Measurements from ENCODE around the gene SNRNP200. TPM values are rescaled to one million over a fixed set of nuclear protein-coding genes. Genes with fewer than 3 reads are reported as not detected.

The SNRNP200 gene
- total RNA-seq, 2 donors from 2014 or later: 90.4 to 127 TPM

- H3K27ac ChIP-seq: no peak overlapping the region
Observed at GRCh38 chr2:96239091-96239490, 66.3 kb downstream of the SNRNP200 start.

DNA sequence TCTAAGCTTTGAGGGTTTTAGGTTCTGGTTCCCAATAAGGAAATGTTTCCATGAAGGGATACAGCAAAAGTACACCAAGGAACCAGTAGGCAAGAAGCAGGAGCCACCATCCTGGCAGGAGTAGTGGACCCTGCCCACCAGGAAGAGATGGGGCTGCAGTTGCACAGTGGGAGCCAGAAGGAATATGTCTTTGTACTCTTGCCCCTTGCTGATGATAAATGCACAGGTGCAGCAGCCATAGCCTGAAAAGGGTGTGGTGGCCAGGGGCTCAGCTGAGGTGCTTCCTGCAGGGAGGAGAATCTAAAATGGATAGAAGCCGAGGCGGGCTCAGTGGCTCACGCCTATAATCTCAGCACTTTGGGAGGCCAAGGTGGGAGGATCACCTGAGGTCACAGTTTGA lies 67.1 kb downstream of the SNRNP200 start:
- Histone ChIP-seq H3K4me3 (no peak overlapping the region), H3K36me3 (no peaks in the 10 kb centered on the region), H3K27me3 (no peaks in the 10 kb centered on the region), H3K27ac (no peak overlapping the region), H3K9ac (ENCODE audit: low read depth in 2 of 2, low read length in 2 of 2) (no peak overlapping the region), H3K9me3 (no peaks in the 10 kb centered on the region), H3K4me1 (no peaks in the 10 kb centered on the region)
- no peak for DNase-seq
- TF ChIP-seq CTCF (IDR thresholded peaks at IDR 0.05): no peak
- intact Hi-C loops (cut with DNase I): no loop called here

More at GRCh38 chr2:96239091-96239490, 66.3 kb downstream of the SNRNP200 start:
- Histone ChIP-seq H3K4me1 (no peaks in the 10 kb centered on the region), H3K4me3 (no peak overlapping the region), H3K27me3 (no peaks in the 10 kb centered on the region), H3K9ac (ENCODE audit: low read depth in 2 of 2, low read length in 2 of 2) (no peak overlapping the region), H3K9me3 (no peaks in the 10 kb centered on the region), H3K36me3 (no peaks in the 10 kb centered on the region)
- no peak for DNase-seq
- no peak for TF ChIP-seq CTCF (IDR thresholded peaks at IDR 0.05)
- intact Hi-C loops (cut with DNase I): no loop called here

- no peaks in the 10 kb centered on the region for H3K9me3 ChIP-seq
- H3K4me3 ChIP-seq: no peak overlapping the region
- DNase-seq: no peak
- no peak overlapping the region for H3K27ac ChIP-seq
- H3K9ac ChIP-seq (ENCODE audit: low read depth in 2 of 2, low read length in 2 of 2): no peak overlapping the region
- no peak for TF ChIP-seq CTCF (IDR thresholded peaks at IDR 0.05)
- H3K27me3 ChIP-seq: no peaks in the 10 kb centered on the region
- no peaks in the 10 kb centered on the region for H3K4me1 ChIP-seq
- no peaks in the 10 kb centered on the region for H3K36me3 ChIP-seq
- intact Hi-C loops (cut with DNase I): no loop called here
Observed at GRCh38 chr2:96236882-96237281, 68.5 kb downstream of the SNRNP200 start.

DNA sequence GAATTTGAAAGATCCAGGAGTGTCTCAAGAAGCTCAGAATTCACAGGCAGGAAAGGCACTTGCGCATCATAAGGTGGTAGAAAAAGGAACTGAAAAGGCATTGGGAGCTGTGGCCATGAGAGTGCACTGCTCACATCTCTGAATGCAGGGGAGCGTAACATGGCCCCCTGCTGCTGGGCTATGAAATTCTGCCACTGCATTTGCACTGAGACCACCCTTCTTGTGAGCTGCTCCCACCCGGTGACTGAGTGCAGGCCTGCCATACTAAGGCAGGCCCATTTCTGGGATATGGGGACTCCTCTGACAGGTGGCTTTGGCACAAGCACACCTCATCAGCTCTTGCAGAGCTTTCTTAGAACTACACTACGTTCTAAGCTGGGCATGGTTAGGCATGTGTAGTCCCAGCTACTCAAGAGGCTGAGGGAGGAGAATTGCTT lies 71.4 kb downstream of the SNRNP200 start:
- H3K4me1 ChIP-seq: no peaks in the 10 kb centered on the region
- intact Hi-C loops (cut with DNase I): no loop called here
- TF ChIP-seq CTCF (IDR thresholded peaks at IDR 0.05): no peak
- no peak for DNase-seq
- H3K36me3 ChIP-seq: no peaks in the 10 kb centered on the region
- H3K9ac ChIP-seq (ENCODE audit: low read depth in 2 of 2, low read length in 2 of 2): no peak overlapping the region
- no peaks in the 10 kb centered on the region for H3K9me3 ChIP-seq
- no peaks in the 10 kb centered on the region for H3K27me3 ChIP-seq
- H3K4me3 ChIP-seq: no peak overlapping the region
- H3K27ac ChIP-seq: no peak overlapping the region

GRCh38 chr2:96233436-96233835 lies 71.9 kb downstream of the SNRNP200 start:
- Histone ChIP-seq H3K9ac (ENCODE audit: low read depth in 2 of 2, low read length in 2 of 2) (no peak overlapping the region), H3K36me3 (no peaks in the 10 kb centered on the region), H3K4me1 (no peaks in the 10 kb centered on the region), H3K27me3 (no peaks in the 10 kb centered on the region), H3K9me3 (no peaks in the 10 kb centered on the region), H3K4me3 (no peak overlapping the region), H3K27ac (no peak overlapping the region)
- no peak for TF ChIP-seq CTCF (IDR thresholded peaks at IDR 0.05)
- intact Hi-C loops (cut with DNase I): no loop called here
- no peak for DNase-seq

- H3K36me3 ChIP-seq: no peaks in the 10 kb centered on the region
- intact Hi-C loops (cut with DNase I): no loop called here
- no peak for DNase-seq
- H3K4me1 ChIP-seq: no peaks in the 10 kb centered on the region
- H3K4me3 ChIP-seq: no peak overlapping the region
- H3K27ac ChIP-seq: no peak overlapping the region
- no peak for TF ChIP-seq CTCF (IDR thresholded peaks at IDR 0.05)
- H3K27me3 ChIP-seq: no peaks in the 10 kb centered on the region
- no peak overlapping the region for H3K9ac ChIP-seq (ENCODE audit: low read depth in 2 of 2, low read length in 2 of 2)
- no peaks in the 10 kb centered on the region for H3K9me3 ChIP-seq
Observed at GRCh38 chr2:96231316-96231715, 74.0 kb downstream of the SNRNP200 start.

All from colonic mucosa (tissue), 4 donors.